ENCODE results near the gene NKD2. TPM values are rescaled to one million over a fixed set of nuclear protein-coding genes. Genes with fewer than 3 reads are reported as not detected.

NKD2 gene
- polyA plus RNA-seq, 2 of the 4 experiments (the other 2 are of a cell fraction) = 1.2 to 4.2 TPM

- no peak for FAIRE-seq
- no peak for DNase-seq (ENCODE audit: low read depth in 1 of 2, low spot score in 1 of 2)
- H3K4me3 ChIP-seq = no peak overlapping the region
- no peaks in the 10 kb centered on the region for H3K9me3 ChIP-seq
- ATAC-seq = no peak
- no peak for TF ChIP-seq REST (IDR thresholded peaks at IDR 0.05)
- no peak for TF ChIP-seq RAD21 (conservative IDR thresholded peaks at IDR 0.05 in 1 of 2, IDR thresholded peaks at IDR 0.05 in 1 of 2)
- TF ChIP-seq MAFK (IDR thresholded peaks at IDR 0.05; ENCODE audit: partially characterized antibody) = no peak
- TF ChIP-seq HOXB13 (CRISPR knock-in tag; IDR thresholded peaks at IDR 0.05; ENCODE audit: low read depth) = no peak
- no peak for TF ChIP-seq NR3C1 (IDR thresholded peaks at IDR 0.05)
- no peak for TF ChIP-seq ZC3H11A (IDR thresholded peaks at IDR 0.05)
- no peak for TF ChIP-seq GATA3 (IDR thresholded peaks at IDR 0.05; ENCODE audit: borderline replicate concordance)
- H3K4me2 ChIP-seq = no peak overlapping the region
- ChIA-PET POLR2A (no interaction called here), CTCF (no interaction called here)
- H3K4me1 ChIP-seq = no peaks in the 10 kb centered on the region
- WGBS (ENCODE audit: missing lambda C conversion rate) = 96% methylated on average over 22 of the region's 26 CpGs
- H3K27ac ChIP-seq = no peak overlapping the region
These were observed 79.4 kb downstream of the NKD2 start for GRCh38 chr5:1088031-1088430.

Small RNAs within 50 kb of the gene (small RNA-seq; reads per million reads assigned to genes)
- 0 reads per million in 6 experiments for gene MIR4635

Other genes with a start within 250 kb of the NKD2 start
- 0.18 and 0.70 TPM in 2 replicates for gene ZDHHC11B, start 224.1 kb upstream of the NKD2 start, polyA plus RNA-seq (2011; rRNA removed)
- 0.97 to 1.4 TPM (median 1.0 TPM) in 3 replicates for gene ZDHHC11B, start 224.1 kb upstream of the NKD2 start, polyA plus RNA-seq (2017; fragmentation: RNase III; extraction: RNeasy Plus Mini Kit Qiagen cat#74134 plus additional on column Dnase treatment)
- gene ZDHHC11, start 157.8 kb upstream of the NKD2 start, polyA plus RNA-seq (2011; rRNA removed) = 2.6 and 9.9 TPM in 2 replicates
- gene ZDHHC11, start 157.8 kb upstream of the NKD2 start, polyA plus RNA-seq (2017; fragmentation: RNase III; extraction: RNeasy Plus Mini Kit Qiagen cat#74134 plus additional on column Dnase treatment) = 12.9 to 16.0 TPM (median 13.7 TPM) in 3 replicates
- 11.6 and 15.8 TPM in 2 replicates for gene BRD9, start 116.0 kb upstream of the NKD2 start, polyA plus RNA-seq (2011; rRNA removed)
- 28.9 to 31.0 TPM (median 29.6 TPM) in 3 replicates for gene BRD9, start 116.0 kb upstream of the NKD2 start, polyA plus RNA-seq (2017; fragmentation: RNase III; extraction: RNeasy Plus Mini Kit Qiagen cat#74134 plus additional on column Dnase treatment)
- 62.4 and 82.4 TPM in 2 replicates for gene TRIP13, start 115.9 kb upstream of the NKD2 start, polyA plus RNA-seq (2011; rRNA removed)
- gene TRIP13, start 115.9 kb upstream of the NKD2 start, polyA plus RNA-seq (2017; fragmentation: RNase III; extraction: RNeasy Plus Mini Kit Qiagen cat#74134 plus additional on column Dnase treatment) = 54.0 to 60.2 TPM (median 54.6 TPM) in 3 replicates
- gene SLC12A7, start 103.3 kb downstream of the NKD2 start, polyA plus RNA-seq (2011; rRNA removed) = 11.2 and 12.3 TPM in 2 replicates
- gene SLC12A7, start 103.3 kb downstream of the NKD2 start, polyA plus RNA-seq (2017; fragmentation: RNase III; extraction: RNeasy Plus Mini Kit Qiagen cat#74134 plus additional on column Dnase treatment) = 18.1 to 22.5 TPM (median 19.5 TPM) in 3 replicates
- not detected in 2 replicates for gene SLC6A19, start 192.8 kb downstream of the NKD2 start, polyA plus RNA-seq (2011; rRNA removed)
- 0.01 to 0.03 TPM in 2 of 3 replicates, not detected in the other for gene SLC6A19, start 192.8 kb downstream of the NKD2 start, polyA plus RNA-seq (2017; fragmentation: RNase III; extraction: RNeasy Plus Mini Kit Qiagen cat#74134 plus additional on column Dnase treatment)
- gene SLC6A18, start 216.6 kb downstream of the NKD2 start, polyA plus RNA-seq (2011; rRNA removed) = not detected in 2 replicates
- gene SLC6A18, start 216.6 kb downstream of the NKD2 start, polyA plus RNA-seq (2017; fragmentation: RNase III; extraction: RNeasy Plus Mini Kit Qiagen cat#74134 plus additional on column Dnase treatment) = not detected in 3 replicates

All from A549 (cell line).